HT1080 (cell line): ENCODE measurements around the gene FUZ. TPM values are rescaled to one million over a fixed set of nuclear protein-coding genes. Genes with fewer than 3 reads are reported as not detected.
A peak's percentile ranks its signal among the peaks of the same experiment; 100 is the strongest.

Experiments
- DNase-seq: peaks from one replicate; pipeline ENCODE4 v3.0.0-alpha.2; 2015; ENCODE audit warnings: low read depth
- total RNA-seq: library from RNA; depleted of rRNA; stranded (reverse); fragments of >200 nt; shearing (Covaris generic); gene quantifications from 2 replicates; pipeline ENCODE4 v1.2.3, GENCODE V29; 2014

The FUZ gene
- total RNA-seq, 1 experiment from 2014 or later: 72.2 TPM

GRCh38 chr19:49851456-49852259 is 38.6 kb upstream of the FUZ start:
- DNase-seq: no peak

- DNase-seq: peak; percentile 88
These were observed 37.6 kb upstream of the FUZ start, which contains the start of gene PTOV1 for GRCh38 chr19:49850487-49851342. TSS of gene PTOV1 (plus strand) at chr19:49851159.

GRCh38 chr19:49850221-49850486 is 37.1 kb upstream of the FUZ start:
- DNase-seq: no peak

- DNase-seq: no peak
These were observed 36.5 kb upstream of the FUZ start for GRCh38 chr19:49849433-49850220.

GRCh38 chr19:49848938-49849337 is 35.8 kb upstream of the FUZ start:
- DNase-seq: no peak

GRCh38 chr19:49847731-49848696 is 34.9 kb upstream of the FUZ start:
- DNase-seq: peak; percentile 89

GRCh38 chr19:49846408-49846807 is 33.3 kb upstream of the FUZ start:
- no peak for DNase-seq

- DNase-seq: no peak
These were observed 32.3 kb upstream of the FUZ start for GRCh38 chr19:49845414-49845813.

GRCh38 chr19:49844138-49845095 is 31.3 kb upstream of the FUZ start:
- DNase-seq: no peak

GRCh38 chr19:49843265-49843664 is 30.2 kb upstream of the FUZ start:
- DNase-seq: no peak

- DNase-seq: no peak
These were observed 27.7 kb upstream of the FUZ start for GRCh38 chr19:49840736-49841249.

- DNase-seq: no peak
These were observed 27.2 kb upstream of the FUZ start for GRCh38 chr19:49840321-49840720.

- no peak for DNase-seq
These were observed 26.6 kb upstream of the FUZ start for GRCh38 chr19:49839713-49840112.

- no peak for DNase-seq
These were observed 25.9 kb upstream of the FUZ start for GRCh38 chr19:49838885-49839588.

GRCh38 chr19:49837425-49837824 is 24.3 kb upstream of the FUZ start:
- no peak for DNase-seq

GRCh38 chr19:49837009-49837310 is 23.9 kb upstream of the FUZ start:
- no peak for DNase-seq

GRCh38 chr19:49836176-49837008 is 23.3 kb upstream of the FUZ start:
- no peak for DNase-seq

- DNase-seq: no peak
These were observed 22.5 kb upstream of the FUZ start for GRCh38 chr19:49835562-49835961.
